ENCODE data around the gene PSRC1.

The PSRC1 gene

GRCh38 chr1:109283748-109284600 is 1.0 kb upstream of the PSRC1 start:
- peak overlapping the region; percentile 41 for H3K4ac ChIP-seq (ENCODE audit: low read depth, low read length)
- H3K79me1 ChIP-seq (ENCODE audit: low read length), result peaks cover 12% of the 10 kb centered on the region
- H3K9ac ChIP-seq (ENCODE audit: low read length), result peak overlapping the region; percentile 87
- no peak overlapping the region for H3K23ac ChIP-seq (ENCODE audit: low read length)
- H3K79me2 ChIP-seq (ENCODE audit: control insufficient read depth, insufficient read depth, low read length), result peaks cover 13% of the 10 kb centered on the region
- H2AK5ac ChIP-seq (ENCODE audit: low read length), result no peak overlapping the region
- DNase-seq, result peak; percentile 70
- H3K36me3 ChIP-seq (ENCODE audit: control insufficient read depth, insufficient read depth, low read length), result peaks cover 4% of the 10 kb centered on the region
- no peak overlapping the region for H4K8ac ChIP-seq (ENCODE audit: low read depth, low read length)
- H3K4me2 ChIP-seq (ENCODE audit: low read length), result peak overlapping the region; percentile 60
- H2BK5ac ChIP-seq (ENCODE audit: low read length), result no peak overlapping the region
- H3K4me1 ChIP-seq (ENCODE audit: control insufficient read depth, low read depth, low read length), result peaks cover 5% of the 10 kb centered on the region
- no peak overlapping the region for H2BK120ac ChIP-seq (ENCODE audit: low read depth, low read length)
- H3K27me3 ChIP-seq (ENCODE audit: insufficient read depth, low read length, poor library complexity), result no peaks in the 10 kb centered on the region
- no CpG with 5 or more reads among the region's 17 CpGs for WGBS (ENCODE audit: extremely low coverage, insufficient coverage, low lambda C conversion rate)
- H3K18ac ChIP-seq (ENCODE audit: low read length), result peak overlapping the region; percentile 63
- H3K4me3 ChIP-seq (ENCODE audit: low read length), result no peak overlapping the region
- peak overlapping the region; percentile 95 for H3K56ac ChIP-seq (ENCODE audit: low read length)
- H3K27ac ChIP-seq (ENCODE audit: low read depth, low read length), result no peak overlapping the region
- no peak overlapping the region for H4K5ac ChIP-seq (ENCODE audit: low read length)
- H2BK15ac ChIP-seq (replicated peaks; ENCODE audit: low read depth), result no peak overlapping the region

- Histone ChIP-seq H3K79me2 (ENCODE audit: control insufficient read depth, insufficient read depth, low read length) (peaks cover 13% of the 10 kb centered on the region), H2BK15ac (replicated peaks; ENCODE audit: low read depth) (no peak overlapping the region), H3K9ac (ENCODE audit: low read length) (peak overlapping the region; percentile 95), H3K56ac (ENCODE audit: low read length) (peak overlapping the region; percentile 98), H2AK5ac (ENCODE audit: low read length) (peak overlapping the region; percentile 92), H3K18ac (ENCODE audit: low read length) (peak overlapping the region; percentile 4), H3K4me2 (ENCODE audit: low read length) (peak overlapping the region; percentile 56), H4K5ac (ENCODE audit: low read length) (no peak overlapping the region), H3K4me1 (ENCODE audit: control insufficient read depth, low read depth, low read length) (peaks cover 5% of the 10 kb centered on the region), H3K23ac (ENCODE audit: low read length) (peak overlapping the region; percentile 99), H3K79me1 (ENCODE audit: low read length) (peaks cover 12% of the 10 kb centered on the region), H4K8ac (ENCODE audit: low read depth, low read length) (no peak overlapping the region), H3K36me3 (ENCODE audit: control insufficient read depth, insufficient read depth, low read length) (peaks cover 6% of the 10 kb centered on the region), H3K27ac (ENCODE audit: low read depth, low read length) (peak overlapping the region; percentile 54), H2BK5ac (ENCODE audit: low read length) (peak overlapping the region; percentile 91), H3K4ac (ENCODE audit: low read depth, low read length) (peak overlapping the region; percentile 45), H3K27me3 (ENCODE audit: insufficient read depth, low read length, poor library complexity) (no peaks in the 10 kb centered on the region), H3K4me3 (ENCODE audit: low read length) (peak overlapping the region; percentile 93), H2BK120ac (ENCODE audit: low read depth, low read length) (no peak overlapping the region)
- no peak for DNase-seq
- WGBS (ENCODE audit: extremely low coverage, insufficient coverage, low lambda C conversion rate), result no CpG with 5 or more reads among the region's 10 CpGs
Measured at GRCh38 chr1:109282497-109282951, 421 bp downstream of the PSRC1 start.

- Histone ChIP-seq H4K8ac (ENCODE audit: low read depth, low read length) (no peak overlapping the region), H3K9ac (ENCODE audit: low read length) (peak overlapping the region; percentile 95), H3K79me2 (ENCODE audit: control insufficient read depth, insufficient read depth, low read length) (peaks cover 13% of the 10 kb centered on the region), H2AK5ac (ENCODE audit: low read length) (no peak overlapping the region), H3K4me3 (ENCODE audit: low read length) (peak overlapping the region; percentile 93), H3K27me3 (ENCODE audit: insufficient read depth, low read length, poor library complexity) (no peaks in the 10 kb centered on the region), H3K36me3 (ENCODE audit: control insufficient read depth, insufficient read depth, low read length) (peaks cover 6% of the 10 kb centered on the region), H3K4me2 (ENCODE audit: low read length) (peak overlapping the region; percentile 56), H4K5ac (ENCODE audit: low read length) (no peak overlapping the region), H2BK5ac (ENCODE audit: low read length) (no peak overlapping the region), H3K18ac (ENCODE audit: low read length) (no peak overlapping the region), H3K4ac (ENCODE audit: low read depth, low read length) (no peak overlapping the region), H3K56ac (ENCODE audit: low read length) (peak overlapping the region; percentile 98), H3K27ac (ENCODE audit: low read depth, low read length) (no peak overlapping the region), H2BK15ac (replicated peaks; ENCODE audit: low read depth) (no peak overlapping the region), H2BK120ac (ENCODE audit: low read depth, low read length) (no peak overlapping the region), H3K4me1 (ENCODE audit: control insufficient read depth, low read depth, low read length) (peaks cover 5% of the 10 kb centered on the region), H3K79me1 (ENCODE audit: low read length) (peaks cover 12% of the 10 kb centered on the region), H3K23ac (ENCODE audit: low read length) (no peak overlapping the region)
- DNase-seq, result no peak
- no CpG with 5 or more reads among the region's 28 CpGs for WGBS (ENCODE audit: extremely low coverage, insufficient coverage, low lambda C conversion rate)
Measured at GRCh38 chr1:109281680-109282496, 1.1 kb downstream of the PSRC1 start.

GRCh38 chr1:109280862-109281261 is 2.1 kb downstream of the PSRC1 start:
- no CpG with 5 or more reads among the region's 12 CpGs for WGBS (ENCODE audit: extremely low coverage, insufficient coverage, low lambda C conversion rate)
- H4K5ac ChIP-seq (ENCODE audit: low read length), result no peak overlapping the region
- H3K18ac ChIP-seq (ENCODE audit: low read length), result no peak overlapping the region
- H3K79me1 ChIP-seq (ENCODE audit: low read length), result peaks cover 12% of the 10 kb centered on the region
- H3K4ac ChIP-seq (ENCODE audit: low read depth, low read length), result no peak overlapping the region
- no peak overlapping the region for H2AK5ac ChIP-seq (ENCODE audit: low read length)
- H3K79me2 ChIP-seq (ENCODE audit: control insufficient read depth, insufficient read depth, low read length), result peaks cover 13% of the 10 kb centered on the region
- peaks cover 5% of the 10 kb centered on the region for H3K4me1 ChIP-seq (ENCODE audit: control insufficient read depth, low read depth, low read length)
- no peak overlapping the region for H3K23ac ChIP-seq (ENCODE audit: low read length)
- no peak overlapping the region for H3K56ac ChIP-seq (ENCODE audit: low read length)
- no peak for DNase-seq
- H4K8ac ChIP-seq (ENCODE audit: low read depth, low read length), result no peak overlapping the region
- no peaks in the 10 kb centered on the region for H3K27me3 ChIP-seq (ENCODE audit: insufficient read depth, low read length, poor library complexity)
- peaks cover 6% of the 10 kb centered on the region for H3K36me3 ChIP-seq (ENCODE audit: control insufficient read depth, insufficient read depth, low read length)
- H3K4me2 ChIP-seq (ENCODE audit: low read length), result no peak overlapping the region
- no peak overlapping the region for H3K4me3 ChIP-seq (ENCODE audit: low read length)
- no peak overlapping the region for H2BK15ac ChIP-seq (replicated peaks; ENCODE audit: low read depth)
- no peak overlapping the region for H3K9ac ChIP-seq (ENCODE audit: low read length)
- no peak overlapping the region for H3K27ac ChIP-seq (ENCODE audit: low read depth, low read length)
- H2BK120ac ChIP-seq (ENCODE audit: low read depth, low read length), result no peak overlapping the region
- H2BK5ac ChIP-seq (ENCODE audit: low read length), result no peak overlapping the region

GRCh38 chr1:109279615-109280278 is 3.2 kb downstream of the PSRC1 start:
- Histone ChIP-seq H3K4ac (ENCODE audit: low read depth, low read length) (no peak overlapping the region), H4K5ac (ENCODE audit: low read length) (no peak overlapping the region), H3K27ac (ENCODE audit: low read depth, low read length) (no peak overlapping the region), H3K4me1 (ENCODE audit: control insufficient read depth, low read depth, low read length) (peaks cover 5% of the 10 kb centered on the region), H3K4me3 (ENCODE audit: low read length) (no peak overlapping the region), H3K27me3 (ENCODE audit: insufficient read depth, low read length, poor library complexity) (no peaks in the 10 kb centered on the region), H2BK120ac (ENCODE audit: low read depth, low read length) (no peak overlapping the region), H3K56ac (ENCODE audit: low read length) (no peak overlapping the region), H4K8ac (ENCODE audit: low read depth, low read length) (no peak overlapping the region), H3K36me3 (ENCODE audit: control insufficient read depth, insufficient read depth, low read length) (peaks cover 6% of the 10 kb centered on the region), H3K9ac (ENCODE audit: low read length) (no peak overlapping the region), H3K23ac (ENCODE audit: low read length) (no peak overlapping the region), H2BK15ac (replicated peaks; ENCODE audit: low read depth) (no peak overlapping the region), H3K4me2 (ENCODE audit: low read length) (no peak overlapping the region), H3K18ac (ENCODE audit: low read length) (no peak overlapping the region), H3K79me2 (ENCODE audit: control insufficient read depth, insufficient read depth, low read length) (peaks cover 13% of the 10 kb centered on the region), H2BK5ac (ENCODE audit: low read length) (no peak overlapping the region), H2AK5ac (ENCODE audit: low read length) (no peak overlapping the region), H3K79me1 (ENCODE audit: low read length) (peaks cover 12% of the 10 kb centered on the region)
- DNase-seq, result no peak
- WGBS (ENCODE audit: extremely low coverage, insufficient coverage, low lambda C conversion rate), result no CpG with 5 or more reads among the region's 5 CpGs

All from mesendoderm (in vitro differentiated cells).